Raji (cell line): ENCODE results near the gene NCAPG.

Source experiments
- POLR2A ChIP-seq: IDR thresholded peaks from 2 replicates; pipeline ENCODE4 v1.6.1; 2011; ENCODE audit warnings: low read depth, low read length, control low read depth; ENCODE audit not compliant: insufficient read depth

The NCAPG gene

DNA sequence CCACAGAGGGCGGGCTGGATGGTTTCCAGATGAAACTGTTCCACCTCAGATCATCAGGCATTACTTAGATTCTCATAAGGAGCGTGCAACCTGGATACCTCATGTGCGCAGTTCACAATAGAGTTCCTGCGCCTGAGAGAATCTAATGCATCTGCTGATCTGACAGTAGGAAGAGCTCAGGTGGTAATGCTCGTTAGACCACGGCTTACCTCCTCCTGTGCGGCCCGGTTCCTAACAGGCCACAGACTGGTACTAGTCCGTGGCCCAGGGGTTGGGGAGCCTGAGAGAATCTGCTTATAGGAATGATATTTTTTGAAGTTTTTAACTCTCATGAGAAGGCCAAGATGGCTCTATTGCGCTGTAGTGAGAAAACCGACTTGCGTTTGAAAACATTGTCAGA is 5.4 kb downstream of the NCAPG start:
- TF ChIP-seq POLR2A, result no peak

DNA sequence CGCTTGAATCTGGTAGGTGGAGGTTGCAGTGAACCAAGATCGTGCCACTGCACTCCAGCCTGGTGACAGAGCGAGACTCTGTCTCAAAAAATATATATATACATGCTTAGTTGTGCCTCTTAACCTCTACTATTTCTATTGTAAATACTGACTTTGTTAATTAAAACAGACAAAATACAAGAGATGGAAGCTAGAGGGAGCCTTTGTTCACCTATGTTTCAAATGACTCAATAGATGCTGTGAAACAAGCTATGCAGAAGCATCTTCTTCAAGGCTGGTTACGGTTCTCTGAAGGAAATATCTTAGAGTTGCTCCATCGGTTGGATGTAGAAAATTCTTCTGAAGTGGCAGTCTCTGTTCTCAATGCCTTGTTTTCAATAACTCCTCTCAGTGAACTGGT is 6.2 kb downstream of the NCAPG start:
- no peak for TF ChIP-seq POLR2A

DNA sequence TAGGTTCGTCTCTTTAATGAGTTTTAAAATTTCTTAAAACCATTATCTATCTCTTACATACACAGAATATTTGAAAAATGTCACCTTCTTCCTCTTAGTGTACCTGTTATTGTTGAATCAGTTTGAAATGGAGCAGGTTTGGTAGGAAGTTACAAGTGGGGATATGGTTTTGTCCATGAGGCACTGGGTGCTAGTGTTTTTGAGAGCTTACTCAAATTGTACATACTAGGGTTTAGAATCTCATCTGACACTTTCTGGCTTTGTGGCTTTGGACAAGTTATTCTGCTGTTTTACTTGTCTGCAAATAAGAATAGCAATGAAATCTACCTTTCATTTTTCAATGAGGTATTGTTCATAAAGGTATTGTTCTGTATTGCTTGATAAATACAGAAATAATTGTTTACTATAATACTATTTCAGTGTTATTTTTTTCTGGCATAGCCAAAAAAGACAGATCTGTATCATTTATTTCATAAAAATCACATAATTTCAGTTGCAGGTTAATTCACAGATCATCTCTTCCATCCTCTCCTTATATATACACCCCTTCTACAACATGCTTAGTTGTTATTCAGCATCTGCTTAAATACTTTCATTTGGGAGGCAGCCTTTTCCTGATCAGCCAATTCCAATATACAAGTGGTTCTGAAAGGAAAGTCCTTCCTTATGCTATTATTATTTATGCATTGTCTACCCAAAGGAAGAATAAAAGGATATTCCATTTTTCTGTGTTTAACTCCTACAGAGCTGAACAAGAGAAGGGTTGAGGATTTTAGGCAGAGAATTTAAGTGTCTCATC is 13.3 kb downstream of the NCAPG start:
- no peak for TF ChIP-seq POLR2A

DNA sequence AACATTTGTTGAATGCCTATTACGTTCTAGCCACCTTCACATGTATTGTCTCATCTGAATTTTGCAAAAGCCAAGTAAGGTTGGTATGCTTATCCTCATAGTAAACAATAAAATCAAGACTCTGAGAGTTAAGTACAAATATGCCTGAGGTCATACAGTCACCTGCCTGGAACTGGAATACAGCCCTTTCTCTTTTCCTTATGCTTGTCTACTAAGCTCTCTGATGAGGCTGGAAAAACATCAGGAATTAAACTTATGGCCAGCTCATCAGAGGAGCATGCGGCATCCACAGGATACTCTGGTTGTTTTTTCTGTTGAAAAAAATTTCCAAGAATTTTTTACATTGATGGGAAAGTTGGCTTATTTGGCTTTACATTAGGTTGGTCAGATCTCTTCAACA is 35.5 kb downstream of the NCAPG start:
- TF ChIP-seq POLR2A, result no peak

DNA sequence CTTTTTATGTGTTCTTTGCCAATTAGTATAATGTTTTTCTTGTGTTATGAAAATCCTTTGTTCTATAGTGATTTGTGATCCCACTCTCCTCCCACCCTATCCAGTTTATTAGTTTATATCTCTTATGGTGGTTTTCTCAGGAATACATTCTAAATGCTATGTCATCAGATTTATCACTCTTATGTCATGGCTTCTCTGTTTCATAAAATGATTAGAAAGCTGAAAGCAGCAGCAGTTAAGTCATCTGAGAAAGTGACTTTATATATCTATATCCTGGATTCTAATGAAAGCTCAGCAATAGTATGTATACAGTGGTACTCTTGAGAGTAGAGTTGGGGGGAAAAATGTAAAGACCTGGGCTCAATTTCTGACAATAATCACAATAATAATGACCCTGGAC is 41.2 kb downstream of the NCAPG start:
- TF ChIP-seq POLR2A, result no peak

DNA sequence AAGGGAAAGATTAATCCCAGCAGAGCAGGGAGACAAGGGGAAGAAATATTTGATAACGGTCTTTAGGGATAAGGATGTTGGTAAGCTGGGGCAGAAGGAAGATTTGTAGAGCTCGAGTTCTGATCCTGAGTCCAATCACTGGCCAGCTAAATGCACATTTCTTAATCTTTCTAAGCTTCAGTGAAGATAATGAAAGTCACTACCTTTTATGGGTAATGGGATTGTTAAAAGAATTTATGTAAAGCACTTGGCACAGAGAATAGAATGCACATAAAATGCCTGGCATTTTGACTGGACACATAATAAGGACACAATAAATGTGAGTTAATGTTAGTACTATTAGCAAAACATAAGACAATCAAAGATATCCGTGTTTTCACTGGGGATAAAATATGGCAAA is 43.3 kb downstream of the NCAPG start:
- TF ChIP-seq POLR2A, result no peak

DNA sequence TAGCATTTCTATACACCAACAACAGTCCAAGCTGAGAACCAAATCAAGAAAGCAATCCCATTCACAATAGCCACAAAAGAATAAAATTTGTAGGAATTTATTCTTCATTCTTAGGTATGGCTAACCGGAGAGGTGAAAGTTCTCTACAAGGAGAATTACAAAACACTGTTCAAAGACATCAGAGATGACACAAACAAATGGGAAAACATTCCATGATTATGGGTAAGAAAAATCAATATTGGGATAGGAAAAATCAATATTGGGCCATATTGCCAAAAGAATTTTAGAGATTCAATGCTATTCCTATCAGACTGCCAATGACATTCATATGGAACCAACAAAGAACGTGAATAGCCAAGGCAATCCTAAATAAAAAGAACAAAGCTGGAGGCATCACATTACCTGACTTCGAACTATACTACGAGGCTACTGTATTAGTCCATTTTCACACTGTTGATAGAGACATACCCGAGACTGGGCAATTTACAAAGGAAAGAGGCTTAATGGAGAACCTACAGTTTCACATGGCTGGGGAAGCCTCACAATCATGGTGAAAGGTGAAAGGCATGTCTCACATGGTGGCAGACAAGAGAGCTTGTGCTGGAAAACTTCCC is 49.1 kb downstream of the NCAPG start:
- TF ChIP-seq POLR2A, result no peak

DNA sequence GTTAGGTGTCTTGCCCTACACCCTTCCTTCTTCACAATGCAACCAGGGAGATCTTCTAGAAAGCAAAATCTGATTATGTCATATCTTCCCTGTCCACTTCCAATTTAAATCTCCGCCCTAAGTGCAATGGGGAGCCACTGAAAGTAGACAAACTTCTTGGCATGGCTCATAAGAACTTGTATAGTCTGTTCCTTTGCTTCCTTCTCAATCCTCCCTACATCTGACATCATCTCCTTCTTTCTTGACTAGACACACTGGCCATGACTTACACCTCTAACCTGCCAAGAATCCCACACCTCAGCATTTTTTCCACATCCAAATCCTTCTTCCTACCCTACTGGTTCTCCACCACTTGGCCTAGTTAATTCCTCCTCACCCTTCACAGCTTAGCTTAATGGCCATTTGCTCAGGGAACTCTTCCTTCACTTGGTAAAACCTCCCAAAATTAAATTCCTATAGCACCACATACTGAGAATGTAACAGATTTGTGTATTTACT is 55.1 kb downstream of the NCAPG start:
- no peak for TF ChIP-seq POLR2A

DNA sequence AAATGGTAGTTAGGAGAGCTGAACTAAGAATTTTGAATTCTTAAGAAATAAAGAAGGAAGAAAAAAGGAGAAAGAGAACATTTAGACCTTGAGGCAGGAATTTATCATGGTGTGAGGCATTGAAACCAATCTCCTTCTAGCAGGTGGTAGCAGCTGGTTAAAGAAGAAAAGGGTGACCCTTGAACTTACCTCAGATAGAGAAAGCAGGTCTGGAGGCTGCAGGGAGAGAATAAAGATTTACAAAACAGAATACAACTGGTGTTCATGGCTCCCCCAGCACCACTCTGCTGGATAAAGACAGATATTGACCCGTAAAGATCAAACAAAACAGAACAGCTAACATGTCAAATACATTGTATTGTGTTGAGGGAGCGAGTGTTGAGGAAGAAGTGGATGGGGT is 56.0 kb downstream of the NCAPG start:
- TF ChIP-seq POLR2A, result no peak

DNA sequence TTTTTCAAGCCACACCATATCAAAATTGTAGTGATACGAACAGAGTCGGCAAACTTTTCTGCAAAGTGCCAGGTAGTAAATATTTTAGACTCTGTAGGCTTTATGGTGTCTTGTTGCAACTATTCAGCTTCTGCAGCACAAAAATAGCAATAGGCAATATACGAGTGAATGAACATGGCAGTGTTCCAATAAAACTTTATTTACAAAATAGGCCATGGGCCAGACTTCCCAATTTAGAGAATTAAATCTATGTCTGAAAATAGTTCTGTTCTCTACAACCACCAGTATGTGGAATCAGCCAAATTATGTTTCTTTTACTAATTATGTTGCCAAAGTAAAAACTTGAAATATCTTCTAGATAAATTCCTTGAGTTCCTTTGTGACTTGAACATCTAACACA is 56.5 kb downstream of the NCAPG start:
- TF ChIP-seq POLR2A, result no peak

DNA sequence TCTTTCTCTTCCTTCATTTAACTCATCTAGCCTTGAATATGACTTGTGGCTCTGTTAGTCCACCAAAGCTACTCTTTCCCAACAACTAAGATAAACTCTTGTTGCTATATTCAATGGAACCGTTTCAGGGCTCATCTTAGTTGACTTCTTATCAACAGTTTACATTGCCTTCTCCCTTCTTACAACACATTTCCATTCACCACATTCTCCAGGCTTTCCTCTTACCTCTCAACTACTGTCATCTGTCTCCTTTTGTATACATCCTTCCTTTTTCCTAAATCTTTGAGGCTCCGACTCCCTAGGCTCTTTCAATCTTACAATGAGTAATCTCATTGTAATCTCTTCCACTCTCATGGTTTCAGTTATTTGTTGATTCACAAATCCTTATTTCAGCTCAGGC is 58.5 kb downstream of the NCAPG start:
- TF ChIP-seq POLR2A, result no peak

DNA sequence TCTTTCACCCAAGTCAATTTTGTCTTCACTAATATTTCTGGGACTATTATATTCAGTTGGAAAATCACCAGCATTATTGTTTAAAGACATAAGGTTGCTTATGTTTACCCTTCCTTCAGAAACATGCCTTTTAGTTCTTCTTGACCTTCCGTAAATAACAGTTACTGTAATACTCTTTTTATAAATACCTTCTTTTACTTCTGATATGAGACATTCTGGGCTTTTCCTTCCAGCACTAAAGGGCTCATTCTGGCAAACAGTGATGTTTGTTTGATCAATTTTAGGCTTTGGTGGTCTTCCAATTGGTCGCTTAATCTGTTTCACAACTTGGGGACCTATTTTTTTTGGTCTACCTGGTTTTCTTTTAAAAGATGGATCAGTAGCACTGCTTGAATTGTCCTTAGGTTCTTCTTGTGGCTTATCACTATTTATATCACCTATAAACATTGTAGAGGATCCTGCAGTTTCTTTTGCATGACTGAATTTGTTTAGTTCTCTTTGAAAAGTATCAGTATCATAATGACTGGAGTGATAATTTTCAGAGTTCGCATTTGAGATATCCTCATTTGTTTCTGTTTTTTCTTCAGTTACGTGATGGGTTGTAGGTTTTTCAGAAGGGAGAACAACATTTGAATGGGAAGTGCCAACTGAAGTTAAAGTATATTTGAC is 64.8 kb downstream of the NCAPG start:
- no peak for TF ChIP-seq POLR2A

DNA sequence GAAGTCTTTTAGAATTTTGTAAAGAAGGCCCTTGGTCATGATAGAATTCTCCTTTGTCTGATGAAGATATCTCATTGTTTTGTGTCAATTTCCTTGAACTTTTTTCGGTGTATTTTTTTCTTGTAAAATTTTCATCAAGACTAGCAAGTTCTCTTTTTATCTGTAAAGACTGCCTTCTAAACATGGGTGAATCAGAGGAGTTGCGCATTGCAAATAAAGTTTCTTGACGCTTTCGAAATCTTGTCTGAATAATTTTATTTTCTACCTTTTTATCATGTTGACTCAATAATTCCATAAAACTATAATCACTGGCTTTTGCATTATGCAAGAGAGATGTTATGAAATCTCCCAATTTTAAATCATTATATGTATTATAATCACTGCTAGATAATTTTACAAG is 66.2 kb downstream of the NCAPG start:
- no peak for TF ChIP-seq POLR2A

DNA sequence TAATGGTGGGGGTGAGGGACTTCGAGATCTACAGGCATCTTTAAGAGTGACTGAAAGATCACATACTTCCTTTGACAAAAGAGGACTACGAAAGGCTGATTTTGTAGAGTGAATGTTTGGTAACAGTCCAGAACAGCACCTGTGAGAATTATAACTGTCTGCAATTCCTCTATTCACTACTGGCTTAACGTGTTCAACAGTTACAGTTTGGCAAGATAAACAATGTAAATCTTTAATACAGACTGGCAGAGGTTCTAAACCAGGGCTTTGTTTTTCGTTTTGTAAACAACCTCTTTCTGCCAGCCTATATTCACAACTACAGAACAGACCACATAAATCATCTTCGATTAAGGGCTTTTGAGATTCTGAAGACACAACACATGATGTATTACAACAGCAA is 66.9 kb downstream of the NCAPG start:
- TF ChIP-seq POLR2A, result no peak

DNA sequence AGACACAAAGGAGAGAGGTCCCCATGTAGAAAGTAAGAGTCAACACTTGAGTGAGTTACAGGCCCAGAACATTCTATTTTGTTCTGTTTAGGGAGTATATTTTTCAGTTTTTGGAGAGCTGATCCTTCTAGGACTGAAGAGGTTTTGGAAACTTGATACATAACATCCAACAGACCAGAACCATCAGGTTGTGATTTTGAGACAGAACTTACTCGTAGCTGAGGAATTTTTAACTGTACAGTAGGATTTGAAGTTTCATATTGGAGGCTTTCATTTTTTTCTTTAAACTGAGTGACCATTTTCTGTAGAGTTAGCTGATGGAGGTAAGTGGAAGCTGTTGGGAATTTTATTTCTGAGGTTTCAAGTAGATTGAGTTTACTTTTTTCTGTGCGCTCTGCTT is 73.3 kb downstream of the NCAPG start:
- TF ChIP-seq POLR2A, result no peak

DNA sequence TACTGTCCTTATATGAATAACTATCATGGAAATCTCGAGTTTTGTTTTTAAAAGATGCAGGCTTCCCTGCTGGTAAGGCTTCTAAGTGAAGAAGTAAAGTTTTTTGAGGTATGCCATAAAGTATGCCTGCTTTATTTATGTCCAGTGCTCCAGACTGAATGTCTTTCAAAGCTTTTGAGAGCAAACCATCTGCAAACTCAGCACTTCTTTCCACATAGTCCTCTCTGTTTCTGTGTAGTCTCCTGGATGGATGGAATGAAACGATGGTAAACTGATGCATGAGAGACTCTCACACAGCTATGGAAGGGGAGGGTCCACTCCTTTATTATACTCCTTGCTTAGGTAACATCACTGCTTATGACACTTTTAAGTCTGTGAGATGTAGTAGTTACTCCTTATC is 73.7 kb downstream of the NCAPG start:
- no peak for TF ChIP-seq POLR2A
